GM12891 (cell line): Measurements from ENCODE around the gene CCDC97.

Source experiments
- POLR2A ChIP-seq: IDR thresholded peaks from 2 replicates; pipeline ENCODE4 v1.6.1; 2011; ENCODE audit warnings: low read depth, low read length, control low read depth
- POLR2AphosphoS5 ChIP-seq: IDR thresholded peaks from 2 replicates; pipeline ENCODE4 v1.6.1; 2011; ENCODE audit warnings: low read depth, low read length, control low read depth
- TAF1 ChIP-seq: IDR thresholded peaks from 2 replicates; pipeline ENCODE4 v1.6.1; 2011; ENCODE audit warnings: low read depth, low read length, control low read depth

DNA sequence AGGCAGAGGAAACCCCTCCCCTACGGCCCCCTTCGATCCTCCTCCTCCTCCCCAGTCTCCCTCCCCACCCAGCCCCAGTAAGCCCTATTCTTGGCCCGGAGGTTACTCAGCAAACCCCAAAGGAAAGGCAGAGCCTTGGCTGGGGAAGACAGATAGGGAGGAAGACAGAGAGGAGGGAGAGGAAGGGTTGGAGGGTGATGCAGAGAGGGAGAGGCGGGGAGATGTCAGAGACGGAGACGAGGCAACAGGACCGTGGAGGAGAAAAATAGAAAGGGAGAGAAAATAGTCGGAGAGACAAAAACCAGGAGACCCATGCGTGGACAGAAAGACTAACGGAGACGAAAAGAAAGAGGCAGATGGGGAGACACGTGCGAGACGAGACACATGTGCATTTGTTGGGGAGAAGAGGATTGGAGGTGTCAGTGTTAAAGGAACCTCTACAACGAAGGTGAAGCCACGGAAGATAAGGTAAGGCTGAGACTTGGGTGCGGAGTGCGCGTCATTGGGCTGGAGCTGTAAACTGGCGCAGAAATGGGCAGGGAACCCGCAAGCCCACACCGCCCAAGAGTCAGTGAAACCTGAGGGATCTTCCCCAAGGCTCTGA lies 40.9 kb downstream of the CCDC97 start:
- no peak for TF ChIP-seq POLR2AphosphoS5
- no peak for TF ChIP-seq TAF1
- TF ChIP-seq POLR2A: no peak
